GM21447 (cell line): ENCODE results near the gene PIGZ.
A peak's percentile ranks its signal among the peaks of the same experiment; 100 is the strongest.
"Not testable (repeated sequence)": the region's sequence is repeated elsewhere in the genome, so short reads cannot be mapped to it uniquely, and the experiment has no call there.

Experiments
- ATAC-seq: cut with Tn5 transposase; IDR thresholded peaks from one replicate; pipeline ENCODE4 v1.9.1; 2021; ENCODE audit not compliant: unreplicated experiment

The PIGZ gene

GRCh38 chr3:196951371-196951770 lies 17.3 kb downstream of the PIGZ start:
- no peak for ATAC-seq

- no peak for ATAC-seq
Observed at GRCh38 chr3:196949750-196950149, 18.9 kb downstream of the PIGZ start.

GRCh38 chr3:196949285-196949619 lies 19.4 kb downstream of the PIGZ start:
- ATAC-seq: no peak

GRCh38 chr3:196948442-196949284 lies 20.0 kb downstream of the PIGZ start:
- ATAC-seq: no peak

- no peak for ATAC-seq
Observed at GRCh38 chr3:196947860-196948441, 20.7 kb downstream of the PIGZ start.

- no peak for ATAC-seq
Observed at GRCh38 chr3:196947136-196947859, 21.3 kb downstream of the PIGZ start.

- ATAC-seq: not testable (repeated sequence)
Observed at GRCh38 chr3:196944037-196944790, 24.4 kb downstream of the PIGZ start.

GRCh38 chr3:196942915-196943277 lies 25.7 kb downstream of the PIGZ start:
- peak; percentile 3 for ATAC-seq

- peak; percentile 87 for ATAC-seq
Observed at GRCh38 chr3:196942226-196942914, 26.3 kb downstream of the PIGZ start, which contains the start of gene NCBP2. Gene NCBP2 (minus strand): TSS chr3:196942528. CDS start chr3:196942503, 25 bp downstream.

GRCh38 chr3:196941729-196942225 lies 26.9 kb downstream of the PIGZ start:
- ATAC-seq: peak; percentile 40

- ATAC-seq: no peak
Observed at GRCh38 chr3:196938576-196938975, 30.1 kb downstream of the PIGZ start.

- no peak for ATAC-seq
Observed at GRCh38 chr3:196938124-196938523, 30.5 kb downstream of the PIGZ start.

- ATAC-seq: no peak
Observed at GRCh38 chr3:196936288-196936687, 32.3 kb downstream of the PIGZ start.

GRCh38 chr3:196932600-196932999 lies 36.0 kb downstream of the PIGZ start:
- no peak for ATAC-seq

- ATAC-seq: peak; percentile 61
Observed at GRCh38 chr3:196931828-196932587, 36.6 kb downstream of the PIGZ start.

- no peak for ATAC-seq
Observed at GRCh38 chr3:196931157-196931556, 37.5 kb downstream of the PIGZ start.

GRCh38 chr3:196927571-196928453 lies 40.8 kb downstream of the PIGZ start:
- ATAC-seq: no peak

GRCh38 chr3:196920733-196921132 lies 47.9 kb downstream of the PIGZ start:
- no peak for ATAC-seq

GRCh38 chr3:196918968-196919367 lies 49.7 kb downstream of the PIGZ start:
- no peak for ATAC-seq
